GM12878 (cell line): ENCODE measurements around the gene SEMA3D. TPM values are rescaled to one million over a fixed set of nuclear protein-coding genes. Genes with fewer than 3 reads are reported as not detected.
A peak's percentile ranks its signal among the peaks of the same experiment; 100 is the strongest.

ENCODE experiments used
- ATAC-seq: fragments of 200-7000 bp; cut with Tn5 transposase; 3 replicates; pipeline ENCODE4 v1.9.1; 2020; ENCODE audit warnings: mild to moderate bottlenecking, moderate library complexity
- BruUV-seq: library from RNA; stranded (reverse); fragments of 400-500 nt; replicated peaks from 2 replicates; lab custom pipeline; 2021; lab: Mats Ljungman, UMichigan
- CTCF ChIA-PET: fragments of 300-600 bp; sonication (Branson Sonifier 250); formaldehyde crosslinking; extraction: SDS; loops from one replicate; lab custom pipeline; 2021; ENCODE audit warnings: inconsistent platforms; lab: Yijun Ruan, JAX
- POLR2A ChIA-PET: fragments of 350-600 bp; formaldehyde crosslinking; extraction: SDS; loops from one replicate; lab custom pipeline; 2021; ENCODE audit warnings: inconsistent platforms; lab: Charles Lee
- RAD21 ChIA-PET: fragments of 300-600 bp; sonication (Branson Sonifier 250); formaldehyde crosslinking; loops from one replicate; lab custom pipeline; 2023; ENCODE audit warnings: antibody characterized with exemption; ENCODE audit not compliant: unreplicated experiment; lab: Charles Lee
- SMC1A ChIA-PET: fragments of 300-600 bp; sonication (Branson Sonifier 250); formaldehyde crosslinking; loops from one replicate; lab custom pipeline; 2023; ENCODE audit not compliant: unreplicated experiment, uncharacterized antibody; lab: Charles Lee
- DNase-seq: peaks from one replicate; pipeline ENCODE4 v3.0.0-alpha.2; 2011; ENCODE audit warnings: low read depth, low spot score
- FAIRE-seq: peaks from 3 replicates; lab custom pipeline; 2011; peaks lifted over from hg19 to GRCh38; lab: Jason Lieb, UNC
- H2AFZ ChIP-seq: 2 replicates; pipeline ENCODE4 v1.6.0; 2011; ENCODE audit warnings: low read depth, low read length, control low read depth; ENCODE audit not compliant: control insufficient read depth
- H3K27ac ChIP-seq: 2 replicates; pipeline ENCODE4 v1.5.1; 2011; ENCODE audit warnings: control low read depth; ENCODE audit not compliant: control insufficient read depth, insufficient read depth
- H3K27me3 ChIP-seq, 2 experiments: replicated peaks in 1 of 2; 2 replicates each; pipeline versions ENCODE4 v1.6.0 to v1.6.1; 2011; ENCODE audit warnings: low read length in 1 of 2; ENCODE audit not compliant: control insufficient read depth in 2 of 2, insufficient read depth in 2 of 2
- H3K36me3 ChIP-seq, 2 experiments: 2 replicates each; pipeline ENCODE4 v1.5.1; 2011; ENCODE audit warnings: low read length in 1 of 2; ENCODE audit not compliant: control insufficient read depth in 2 of 2, insufficient read depth in 2 of 2
- H3K4me1 ChIP-seq: 2 replicates; pipeline ENCODE4 v1.6.1; 2011; ENCODE audit warnings: mild to moderate bottlenecking, low read length, moderate library complexity, mixed read lengths; ENCODE audit not compliant: control insufficient read depth, insufficient read depth
- H3K4me2 ChIP-seq: 2 replicates; pipeline ENCODE4 v1.6.0; 2011; ENCODE audit warnings: control low read depth; ENCODE audit not compliant: control insufficient read depth, insufficient read depth
- H3K4me3 ChIP-seq: fragments of 200-600 bp; sonication (generic); 2 replicates; pipeline ENCODE4 v1.5.1; 2016
- H3K79me2 ChIP-seq: 2 replicates; pipeline ENCODE4 v1.6.0; 2011; ENCODE audit warnings: low read length; ENCODE audit not compliant: control insufficient read depth, insufficient read depth
- H3K9ac ChIP-seq: 2 replicates; pipeline ENCODE4 v1.8.0; 2011; ENCODE audit warnings: low read length, control low read depth, mixed read lengths; ENCODE audit not compliant: control insufficient read depth, insufficient read depth
- H3K9me3 ChIP-seq: replicated peaks from 3 replicates; pipeline ENCODE4 v1.5.1; 2011; ENCODE audit warnings: mild to moderate bottlenecking, low read length; ENCODE audit not compliant: control insufficient read depth, insufficient read depth
- H4K20me1 ChIP-seq: 2 replicates; pipeline ENCODE4 v1.6.0; 2011; ENCODE audit not compliant: control insufficient read depth, insufficient read depth
- GABPA ChIP-seq: IDR thresholded peaks from 2 replicates; pipeline ENCODE4 v1.6.1; 2014; ENCODE audit warnings: antibody characterized with exemption, low read depth, mild to moderate bottlenecking, inconsistent platforms
- HDAC2 ChIP-seq: fragments of 200-600 bp; sonication (generic); IDR thresholded peaks from 2 replicates; pipeline ENCODE4 v1.6.1; 2017
- IRF3 ChIP-seq: fragments of 450-650 bp; IDR thresholded peaks from 2 replicates; pipeline ENCODE4 v1.6.1; 2014; ENCODE audit warnings: mild to moderate bottlenecking
- JUNB ChIP-seq: IDR thresholded peaks from 2 replicates; pipeline ENCODE4 v1.6.1; 2016; ENCODE audit warnings: antibody characterized with exemption, mild to moderate bottlenecking
- KLF5 ChIP-seq: fragments of 450-650 bp; IDR thresholded peaks from 2 replicates; pipeline ENCODE4 v1.6.1; 2014; ENCODE audit warnings: mild to moderate bottlenecking; ENCODE audit not compliant: partially characterized antibody
- NRF1 ChIP-seq: conservative IDR thresholded peaks from 2 replicates; pipeline ENCODE4 v1.6.1; 2011; ENCODE audit warnings: mild to moderate bottlenecking, low read depth, low read length, improper control_type of control experiment
- RAD21 ChIP-seq: IDR thresholded peaks from 2 replicates; pipeline ENCODE4 v1.6.1; 2011; ENCODE audit warnings: mild to moderate bottlenecking, low read depth, low read length, moderate library complexity; ENCODE audit not compliant: insufficient read depth
- RBBP5 ChIP-seq: fragments of 200-600 bp; sonication (generic); conservative IDR thresholded peaks from 2 replicates; pipeline ENCODE4 v1.6.1; 2016
- SMC3 ChIP-seq: IDR thresholded peaks from 2 replicates; pipeline ENCODE4 v1.6.1; 2011; ENCODE audit warnings: low read length, improper control_type of control experiment, borderline replicate concordance
- SRF ChIP-seq, 2 experiments: IDR thresholded peaks; 2 replicates each; pipeline ENCODE4 v1.6.1; 2011; ENCODE audit warnings: low read depth in 2 of 2, low read length in 2 of 2, mild to moderate bottlenecking in 1 of 2, moderate library complexity in 1 of 2
- ZNF24 ChIP-seq: fragments of 450-650 bp; IDR thresholded peaks from 2 replicates; pipeline ENCODE4 v1.6.1; 2017; ENCODE audit warnings: antibody characterized with exemption, mild to moderate bottlenecking
- WGBS: methylation state at CpG from one replicate; pipeline ENCODE4 v1.1.6; 2016; ENCODE audit warnings: low lambda C conversion rate; ENCODE audit not compliant: insufficient replicate concordance, insufficient coverage; ENCODE audit errors: missing lambda C conversion rate; 5-methylcytosine and 5-hydroxymethylcytosine counted together
- in situ Hi-C: fragments of 300-500 bp; cut with MboI; formaldehyde crosslinking; loops from 9 replicates; pipeline ENCODE4 v1.14.3; 2018; ENCODE audit warnings: mixed read lengths
- intact Hi-C: fragments of 100-400 bp; cut with micrococcal nuclease; formaldehyde crosslinking; loops from one replicate; pipeline ENCODE4 v1.14.2; 2022; ENCODE audit not compliant: unreplicated experiment
- polyA plus RNA-seq, 11 experiments: library from polyadenylated mRNA; depleted of rRNA in 4 of 11; unstranded in 6 of 11; stranded (reverse) in 5 of 11; fragments of >200 nt; fragmentation: Nextera tagmentation in 4 of 11; fragmentation: Illumina TruSeq in 1 of 11; extraction: Ambion mirVana in 4 of 11; extraction: Trizol in 1 of 11; gene quantifications; 1 replicate in 1 of 11; 2 replicates in 10 of 11; pipeline versions ENCODE4 v1.2.1 to v1.2.3, GENCODE V29; 2011 to 2016; ENCODE audit warnings: inconsistent platforms in 2 of 11, missing spikeins in 2 of 11, low read depth in 1 of 11
- total RNA-seq, 4 experiments: library from RNA; depleted of rRNA in 3 of 4; stranded (reverse); fragments of >200 nt in 3 of 4; fragmentation: Illumina TruSeq in 1 of 4; extraction: Trizol in 1 of 4; gene quantifications; 2 replicates each; pipeline versions ENCODE4 v1.2.1 to v1.2.3, GENCODE V29; 2013 to 2021
- TF ChIP-seq, protein P1 (sequence below): fragments of 450-650 bp; IDR thresholded peaks from 2 replicates; pipeline ENCODE4 v1.6.1; 2017; ENCODE audit warnings: mild to moderate bottlenecking, moderate library complexity
- TF ChIP-seq, protein P2 (sequence below): IDR thresholded peaks from 2 replicates; pipeline ENCODE4 v1.6.1; 2011; ENCODE audit warnings: low read depth, mild to moderate bottlenecking, low read length, moderate library complexity, borderline replicate concordance; ENCODE audit errors: extremely low read depth
- TF ChIP-seq, protein P3 (sequence below): fragments of 450-650 bp; IDR thresholded peaks from 2 replicates; pipeline ENCODE4 v1.6.1; 2017; ENCODE audit warnings: mild to moderate bottlenecking

SEMA3D gene
- total and polyA plus RNA-seq, 10 of the 15 experiments (the other 5 are each of a cell fraction or from before 2014, with no cell fraction given), result 0.04 TPM; not detected in 9

DNA sequence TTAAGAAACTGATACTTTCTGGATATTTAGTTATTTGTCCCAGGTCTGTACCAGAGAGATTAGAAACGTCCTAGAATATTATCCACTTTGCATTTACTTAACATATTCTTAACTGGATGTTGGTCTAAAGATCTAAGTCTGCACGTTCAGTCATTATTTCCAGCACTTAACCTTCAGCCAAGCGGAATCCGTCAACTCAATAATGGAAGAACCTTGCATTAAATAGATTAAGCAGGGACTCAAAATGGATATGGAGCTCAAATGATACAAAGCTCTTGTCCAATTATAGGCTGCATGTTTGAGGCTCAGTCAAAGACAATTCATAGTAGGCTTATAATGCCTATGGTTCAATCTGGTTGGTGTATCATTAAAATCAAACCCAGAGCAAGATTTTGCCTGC, 162.9 kb downstream of the SEMA3D start (continued):
- TF ChIP-seq IRF3 (no peak), HDAC2 (no peak), NRF1 (no peak), ZNF24 (no peak), KLF5 (no peak)

- no peak overlapping the region for H3K27ac ChIP-seq
- H3K4me3 ChIP-seq, result no peak overlapping the region
- POLR2A ChIA-PET, result no interaction called here
- ATAC-seq (0 out of 3 replicates have a peak, but pooled peaks have one; percentile 42), DNase-seq (no peak), FAIRE-seq (peak; percentile 65)
- no peak overlapping the region for H3K9ac ChIP-seq
- CTCF ChIA-PET, result interaction anchor here (0.7 to 8.1 kb wide), 22 partner anchors 14 to 1206 kb away, joined by 3 to 186 read pairs (median 4); no protein-coding TSS in a partner anchor
- no TSS peak for BruUV-seq
- H3K4me1 ChIP-seq, result no peaks in the 10 kb centered on the region; the same call in 1 of the 2 replicates
- H3K4me2 ChIP-seq, result no peak overlapping the region
- RAD21 ChIA-PET, result interaction anchor here (1.1 to 7.2 kb wide), 4 partner anchors 1046 to 1088 kb away, joined by 3 to 79 read pairs (median 6); no protein-coding TSS in a partner anchor
- no peaks in the 10 kb centered on the region for H3K36me3 ChIP-seq
- SMC1A ChIA-PET, result interaction anchor here (1.0 to 8.0 kb wide), 14 partner anchors 12 to 1090 kb away, joined by 3 to 116 read pairs (median 7); no protein-coding TSS in a partner anchor
- 0% methylated on average over 2 of the region's 2 CpGs for WGBS
- intact Hi-C loops (loop anchor here (1.0 to 5.0 kb wide), 3 partner anchors 411 to 1087 kb away; no protein-coding TSS in a partner anchor), in situ Hi-C loops (loop anchor here (5.0 kb wide), 1 partner anchor 1046 kb away; no protein-coding TSS in a partner anchor)
- H2AFZ ChIP-seq, result no peak overlapping the region
- H4K20me1 ChIP-seq, result no peaks in the 10 kb centered on the region
- H3K27me3 ChIP-seq, result no peaks in the 10 kb centered on the region
- H3K9me3 ChIP-seq, result no peaks in the 10 kb centered on the region
- no peaks in the 10 kb centered on the region for H3K79me2 ChIP-seq
- no peak for TF ChIP-seq SRF (IDR thresholded peaks at IDR 0.05; ENCODE audit: low read depth in 2 of 2, low read length in 2 of 2)
- TF ChIP-seq, protein P1, sequence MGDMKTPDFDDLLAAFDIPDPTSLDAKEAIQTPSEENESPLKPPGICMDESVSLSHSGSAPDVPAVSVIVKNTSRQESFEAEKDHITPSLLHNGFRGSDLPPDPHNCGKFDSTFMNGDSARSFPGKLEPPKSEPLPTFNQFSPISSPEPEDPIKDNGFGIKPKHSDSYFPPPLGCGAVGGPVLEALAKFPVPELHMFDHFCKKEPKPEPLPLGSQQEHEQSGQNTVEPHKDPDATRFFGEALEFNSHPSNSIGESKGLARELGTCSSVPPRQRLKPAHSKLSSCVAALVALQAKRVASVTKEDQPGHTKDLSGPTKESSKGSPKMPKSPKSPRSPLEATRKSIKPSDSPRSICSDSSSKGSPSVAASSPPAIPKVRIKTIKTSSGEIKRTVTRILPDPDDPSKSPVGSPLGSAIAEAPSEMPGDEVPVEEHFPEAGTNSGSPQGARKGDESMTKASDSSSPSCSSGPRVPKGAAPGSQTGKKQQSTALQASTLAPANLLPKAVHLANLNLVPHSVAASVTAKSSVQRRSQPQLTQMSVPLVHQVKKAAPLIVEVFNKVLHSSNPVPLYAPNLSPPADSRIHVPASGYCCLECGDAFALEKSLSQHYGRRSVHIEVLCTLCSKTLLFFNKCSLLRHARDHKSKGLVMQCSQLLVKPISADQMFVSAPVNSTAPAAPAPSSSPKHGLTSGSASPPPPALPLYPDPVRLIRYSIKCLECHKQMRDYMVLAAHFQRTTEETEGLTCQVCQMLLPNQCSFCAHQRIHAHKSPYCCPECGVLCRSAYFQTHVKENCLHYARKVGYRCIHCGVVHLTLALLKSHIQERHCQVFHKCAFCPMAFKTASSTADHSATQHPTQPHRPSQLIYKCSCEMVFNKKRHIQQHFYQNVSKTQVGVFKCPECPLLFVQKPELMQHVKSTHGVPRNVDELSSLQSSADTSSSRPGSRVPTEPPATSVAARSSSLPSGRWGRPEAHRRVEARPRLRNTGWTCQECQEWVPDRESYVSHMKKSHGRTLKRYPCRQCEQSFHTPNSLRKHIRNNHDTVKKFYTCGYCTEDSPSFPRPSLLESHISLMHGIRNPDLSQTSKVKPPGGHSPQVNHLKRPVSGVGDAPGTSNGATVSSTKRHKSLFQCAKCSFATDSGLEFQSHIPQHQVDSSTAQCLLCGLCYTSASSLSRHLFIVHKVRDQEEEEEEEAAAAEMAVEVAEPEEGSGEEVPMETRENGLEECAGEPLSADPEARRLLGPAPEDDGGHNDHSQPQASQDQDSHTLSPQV, result 0 out of 2 replicates have a peak, but pooled peaks have one; percentile 23
- no peak for TF ChIP-seq RBBP5
- peak; percentile 81 for TF ChIP-seq SMC3
- no peak for TF ChIP-seq JUNB
- peak; percentile 83 for TF ChIP-seq RAD21
- TF ChIP-seq, protein P2, sequence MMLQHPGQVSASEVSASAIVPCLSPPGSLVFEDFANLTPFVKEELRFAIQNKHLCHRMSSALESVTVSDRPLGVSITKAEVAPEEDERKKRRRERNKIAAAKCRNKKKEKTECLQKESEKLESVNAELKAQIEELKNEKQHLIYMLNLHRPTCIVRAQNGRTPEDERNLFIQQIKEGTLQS, result no peak
- TF ChIP-seq, protein P3, sequence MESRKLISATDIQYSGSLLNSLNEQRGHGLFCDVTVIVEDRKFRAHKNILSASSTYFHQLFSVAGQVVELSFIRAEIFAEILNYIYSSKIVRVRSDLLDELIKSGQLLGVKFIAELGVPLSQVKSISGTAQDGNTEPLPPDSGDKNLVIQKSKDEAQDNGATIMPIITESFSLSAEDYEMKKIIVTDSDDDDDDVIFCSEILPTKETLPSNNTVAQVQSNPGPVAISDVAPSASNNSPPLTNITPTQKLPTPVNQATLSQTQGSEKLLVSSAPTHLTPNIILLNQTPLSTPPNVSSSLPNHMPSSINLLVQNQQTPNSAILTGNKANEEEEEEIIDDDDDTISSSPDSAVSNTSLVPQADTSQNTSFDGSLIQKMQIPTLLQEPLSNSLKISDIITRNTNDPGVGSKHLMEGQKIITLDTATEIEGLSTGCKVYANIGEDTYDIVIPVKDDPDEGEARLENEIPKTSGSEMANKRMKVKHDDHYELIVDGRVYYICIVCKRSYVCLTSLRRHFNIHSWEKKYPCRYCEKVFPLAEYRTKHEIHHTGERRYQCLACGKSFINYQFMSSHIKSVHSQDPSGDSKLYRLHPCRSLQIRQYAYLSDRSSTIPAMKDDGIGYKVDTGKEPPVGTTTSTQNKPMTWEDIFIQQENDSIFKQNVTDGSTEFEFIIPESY, result no peak
- TF ChIP-seq GABPA, result no peak
These were observed 163.7 kb downstream of the SEMA3D start for GRCh38 chr7:85023066-85023712.
